Stimulated activated memory B cell treated with anti-CD40 and anti-IgM and Interleukin-4, amounts not matched to agents 10 μg/mL and 1 μg/mL and 100 μg/mL, for 72 hours (primary cell): ENCODE data around the gene SLC2A10.

Experiments used
- ATAC-seq: fragments of 150-1000 bp; cut with Tn5 transposase; 2 replicates; pipeline ENCODE4 v1.10.0; 2021
- H3K27ac Mint-ChIP-seq: one replicate; pipeline ENCODE4 v1.8.0; 2022; ENCODE audit warnings: mild to moderate bottlenecking, mixed read lengths
- H3K27me3 Mint-ChIP-seq: one replicate; pipeline ENCODE4 v1.8.0; 2022; ENCODE audit warnings: mixed read lengths
- H3K36me3 Mint-ChIP-seq: one replicate; pipeline ENCODE4 v1.8.0; 2022; ENCODE audit warnings: mixed read lengths
- H3K4me1 Mint-ChIP-seq: one replicate; pipeline ENCODE4 v1.8.0; 2022; ENCODE audit warnings: mixed read lengths
- H3K4me3 Mint-ChIP-seq: one replicate; pipeline ENCODE4 v1.8.0; 2022; ENCODE audit warnings: mild to moderate bottlenecking, moderate library complexity, mixed read lengths
- H3K9me3 Mint-ChIP-seq: one replicate; pipeline ENCODE4 v1.8.0; 2022; ENCODE audit warnings: mixed read lengths

The SLC2A10 gene

GRCh38 chr20:46708172-46708860 lies 1.1 kb upstream of the SLC2A10 start:
- no peaks in the 10 kb centered on the region for H3K36me3 Mint-ChIP-seq
- no peak overlapping the region for H3K27ac Mint-ChIP-seq
- H3K4me3 Mint-ChIP-seq: no peak overlapping the region
- H3K4me1 Mint-ChIP-seq: peaks cover 16% of the 10 kb centered on the region
- peaks cover 3% of the 10 kb centered on the region for H3K9me3 Mint-ChIP-seq
- no peak for ATAC-seq
- H3K27me3 Mint-ChIP-seq: peaks cover 66% of the 10 kb centered on the region

- H3K27ac Mint-ChIP-seq: no peak overlapping the region
- peaks cover 16% of the 10 kb centered on the region for H3K4me1 Mint-ChIP-seq
- peak; percentile 32 for ATAC-seq
- peaks cover 67% of the 10 kb centered on the region for H3K27me3 Mint-ChIP-seq
- H3K9me3 Mint-ChIP-seq: peaks cover 3% of the 10 kb centered on the region
- H3K4me3 Mint-ChIP-seq: peak overlapping the region; percentile 19
- H3K36me3 Mint-ChIP-seq: no peaks in the 10 kb centered on the region
These were observed 392 bp upstream of the SLC2A10 start for GRCh38 chr20:46709055-46709458.

- Mint-ChIP-seq H3K36me3 (no peaks in the 10 kb centered on the region), H3K9me3 (peaks cover 2% of the 10 kb centered on the region), H3K27ac (no peak overlapping the region), H3K4me1 (peaks cover 16% of the 10 kb centered on the region), H3K27me3 (peaks cover 68% of the 10 kb centered on the region), H3K4me3 (peak overlapping the region; percentile 59)
- no peak for ATAC-seq
These were observed 884 bp downstream of the SLC2A10 start for GRCh38 chr20:46710153-46710913.

- Mint-ChIP-seq H3K4me3 (no peak overlapping the region), H3K4me1 (peaks cover 16% of the 10 kb centered on the region), H3K36me3 (no peaks in the 10 kb centered on the region), H3K27me3 (peaks cover 75% of the 10 kb centered on the region), H3K27ac (no peak overlapping the region), H3K9me3 (no peaks in the 10 kb centered on the region)
- ATAC-seq: no peak
These were observed 2.7 kb downstream of the SLC2A10 start for GRCh38 chr20:46712056-46712636.

- H3K4me3 Mint-ChIP-seq: no peak overlapping the region
- no peak overlapping the region for H3K27ac Mint-ChIP-seq
- peaks cover 62% of the 10 kb centered on the region for H3K27me3 Mint-ChIP-seq
- no peaks in the 10 kb centered on the region for H3K36me3 Mint-ChIP-seq
- no peaks in the 10 kb centered on the region for H3K9me3 Mint-ChIP-seq
- ATAC-seq: no peak
- peaks cover 11% of the 10 kb centered on the region for H3K4me1 Mint-ChIP-seq
These were observed 4.7 kb downstream of the SLC2A10 start for GRCh38 chr20:46713957-46714834.

GRCh38 chr20:46715292-46715756 lies 5.9 kb downstream of the SLC2A10 start:
- Mint-ChIP-seq H3K27ac (no peak overlapping the region), H3K9me3 (no peaks in the 10 kb centered on the region), H3K27me3 (peaks cover 51% of the 10 kb centered on the region), H3K4me3 (no peak overlapping the region), H3K4me1 (peaks cover 3% of the 10 kb centered on the region), H3K36me3 (no peaks in the 10 kb centered on the region)
- ATAC-seq: no peak

GRCh38 chr20:46717818-46718541 lies 8.5 kb downstream of the SLC2A10 start:
- H3K27ac Mint-ChIP-seq: no peak overlapping the region
- no peak for ATAC-seq
- no peaks in the 10 kb centered on the region for H3K4me1 Mint-ChIP-seq
- H3K9me3 Mint-ChIP-seq: no peaks in the 10 kb centered on the region
- no peak overlapping the region for H3K4me3 Mint-ChIP-seq
- H3K27me3 Mint-ChIP-seq: peaks cover 30% of the 10 kb centered on the region
- no peaks in the 10 kb centered on the region for H3K36me3 Mint-ChIP-seq

- Mint-ChIP-seq H3K27me3 (peaks cover 10% of the 10 kb centered on the region), H3K27ac (no peak overlapping the region), H3K4me1 (no peaks in the 10 kb centered on the region), H3K4me3 (no peak overlapping the region), H3K9me3 (no peaks in the 10 kb centered on the region), H3K36me3 (no peaks in the 10 kb centered on the region)
- ATAC-seq: no peak
These were observed 10.6 kb downstream of the SLC2A10 start for GRCh38 chr20:46720019-46720418.

- peaks cover under 1% of the 10 kb centered on the region for H3K27me3 Mint-ChIP-seq
- no peaks in the 10 kb centered on the region for H3K4me1 Mint-ChIP-seq
- no peak for ATAC-seq
- no peaks in the 10 kb centered on the region for H3K9me3 Mint-ChIP-seq
- H3K27ac Mint-ChIP-seq: no peak overlapping the region
- H3K4me3 Mint-ChIP-seq: no peak overlapping the region
- no peaks in the 10 kb centered on the region for H3K36me3 Mint-ChIP-seq
These were observed 11.5 kb downstream of the SLC2A10 start for GRCh38 chr20:46720776-46721425.

- no peak overlapping the region for H3K27ac Mint-ChIP-seq
- no peak for ATAC-seq
- no peaks in the 10 kb centered on the region for H3K27me3 Mint-ChIP-seq
- H3K36me3 Mint-ChIP-seq: no peaks in the 10 kb centered on the region
- H3K4me1 Mint-ChIP-seq: no peaks in the 10 kb centered on the region
- no peaks in the 10 kb centered on the region for H3K9me3 Mint-ChIP-seq
- H3K4me3 Mint-ChIP-seq: no peak overlapping the region
These were observed 12.0 kb downstream of the SLC2A10 start for GRCh38 chr20:46721476-46721875.

- H3K4me1 Mint-ChIP-seq: no peaks in the 10 kb centered on the region
- no peak for ATAC-seq
- no peaks in the 10 kb centered on the region for H3K27me3 Mint-ChIP-seq
- no peak overlapping the region for H3K4me3 Mint-ChIP-seq
- H3K9me3 Mint-ChIP-seq: no peaks in the 10 kb centered on the region
- no peak overlapping the region for H3K27ac Mint-ChIP-seq
- H3K36me3 Mint-ChIP-seq: no peaks in the 10 kb centered on the region
These were observed 13.0 kb downstream of the SLC2A10 start for GRCh38 chr20:46722450-46722849.

- Mint-ChIP-seq H3K36me3 (no peaks in the 10 kb centered on the region), H3K9me3 (no peaks in the 10 kb centered on the region), H3K4me3 (no peak overlapping the region), H3K4me1 (no peaks in the 10 kb centered on the region), H3K27ac (no peak overlapping the region), H3K27me3 (no peaks in the 10 kb centered on the region)
- no peak for ATAC-seq
These were observed 13.6 kb downstream of the SLC2A10 start for GRCh38 chr20:46723039-46723438.

- H3K4me3 Mint-ChIP-seq: no peak overlapping the region
- no peaks in the 10 kb centered on the region for H3K27me3 Mint-ChIP-seq
These were observed 15.0 kb downstream of the SLC2A10 start for GRCh38 chr20:46724343-46724959.

More at GRCh38 chr20:46724343-46724959, 15.0 kb downstream of the SLC2A10 start:
- Mint-ChIP-seq H3K9me3 (no peaks in the 10 kb centered on the region), H3K36me3 (no peaks in the 10 kb centered on the region), H3K4me1 (no peaks in the 10 kb centered on the region), H3K27ac (no peak overlapping the region)
- ATAC-seq: no peak
